ENCODE data around the gene PIK3R6. TPM values are rescaled to one million over a fixed set of nuclear protein-coding genes. Genes with fewer than 3 reads are reported as not detected.
"Not testable (repeated sequence)": the region's sequence is repeated elsewhere in the genome, so short reads cannot be mapped to it uniquely, and the experiment has no call there.

Gene PIK3R6
- total and polyA plus RNA-seq, 2 of the 4 experiments (the other 2 are of a cell fraction): not detected

DNA sequence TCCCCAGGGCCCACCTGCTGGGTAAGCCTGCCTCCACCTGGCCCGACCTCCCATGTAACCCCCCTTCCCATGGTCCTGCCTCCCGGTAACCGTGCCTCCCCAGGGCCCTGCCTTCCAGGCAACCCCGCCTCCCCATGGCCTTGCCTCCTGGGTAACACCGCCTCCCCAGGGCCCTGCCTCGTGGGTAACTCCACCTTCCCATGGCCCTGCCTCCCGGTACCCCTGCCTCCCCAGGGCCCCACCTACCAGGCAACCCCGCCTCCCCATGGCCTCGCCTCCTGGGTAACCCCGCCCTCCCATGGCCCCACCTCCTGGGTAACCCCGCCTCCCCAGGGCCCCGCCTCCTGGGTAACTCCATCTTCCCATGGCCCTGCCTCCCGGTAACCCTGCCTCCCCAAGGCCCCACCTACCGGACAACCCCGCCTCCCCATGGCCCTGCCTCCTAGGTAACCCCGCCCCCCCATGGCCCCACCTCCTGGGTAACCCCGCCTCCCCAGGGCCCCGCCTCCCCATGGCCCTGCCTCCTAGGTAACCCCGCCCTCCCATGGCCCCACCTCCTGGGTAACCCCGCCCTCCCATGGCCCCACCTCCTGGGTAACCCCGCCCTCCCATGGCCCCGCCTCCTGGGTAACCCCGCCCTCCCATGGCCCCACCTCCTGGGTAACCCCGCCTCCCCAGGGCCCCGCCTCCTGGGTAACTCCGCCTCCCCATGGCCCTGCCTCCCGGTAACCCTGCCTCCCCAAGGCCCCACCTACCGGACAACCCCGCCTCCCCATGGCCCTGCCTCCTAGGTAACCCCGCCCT, 17.9 kb upstream of the PIK3R6 start:
- H3K79me1 ChIP-seq (ENCODE audit: low read depth in 1 of 2, low read length in 2 of 2); H2AK5ac ChIP-seq (ENCODE audit: low read depth, low read length); H2BK20ac ChIP-seq (ENCODE audit: low read depth, low read length); H3K9ac ChIP-seq (ENCODE audit: low read depth, low read length); H2AFZ ChIP-seq (replicated peaks; ENCODE audit: low read length, poor library complexity); H3K27ac ChIP-seq (ENCODE audit: insufficient read depth, low read length); CTCF ChIA-PET; H3K36me3 ChIP-seq (ENCODE audit: control insufficient read depth, insufficient read depth, low read length); H3K14ac ChIP-seq (replicated peaks; ENCODE audit: low read depth, low read length); H3K4ac ChIP-seq (ENCODE audit: low read depth, low read length); H4K91ac ChIP-seq (ENCODE audit: insufficient read depth, low read depth, low read length); H3K4me1 ChIP-seq (ENCODE audit: control insufficient read depth, insufficient read depth, low read length); H2BK15ac ChIP-seq (ENCODE audit: low read depth, low read length); dilution Hi-C loops (cut with HindIII; ENCODE audit: low sequenced_read_pairs, unreplicated experiment); H3K4me3 ChIP-seq (ENCODE audit: insufficient read depth, low read depth, low read length); H3K27me3 ChIP-seq (ENCODE audit: control insufficient read depth, insufficient read depth, low read length); H4K8ac ChIP-seq (ENCODE audit: low read depth in 2 of 2, low read length in 2 of 2); H3K9me1 ChIP-seq (ENCODE audit: insufficient read depth, low read length); intact Hi-C loops (cut with micrococcal nuclease); ATAC-seq (ENCODE audit: low read depth); H3K23ac ChIP-seq (ENCODE audit: low read depth, low read length); H3K56ac ChIP-seq (ENCODE audit: extremely low read depth, insufficient read depth, low read length); H3K18ac ChIP-seq (ENCODE audit: low read depth, low read length); H2AK9ac ChIP-seq (replicated peaks; ENCODE audit: low read depth, low read length, poor library complexity); in situ Hi-C loops (cut with MboI; ENCODE audit: low sequenced_read_pairs); H2BK120ac ChIP-seq (ENCODE audit: low read depth, low read length); H2BK5ac ChIP-seq (ENCODE audit: low read depth, low read length, poor library complexity, severe bottlenecking); DNase-seq; POLR2A ChIA-PET (ENCODE audit: unreplicated experiment); H3K9me3 ChIP-seq (ENCODE audit: control insufficient read depth, insufficient read depth, low read length); H4K20me1 ChIP-seq (ENCODE audit: insufficient read depth, low read length); BruUV-seq (replicated peaks); H3K4me2 ChIP-seq (ENCODE audit: low read depth, low read length); H4K5ac ChIP-seq (ENCODE audit: low read depth, low read length): not testable (repeated sequence)
- WGBS, 2 experiments (ENCODE audit: extremely low coverage in 2 of 2, insufficient read length in 1 of 2): 100% methylated on average over 2 of the region's 30 CpGs; no CpG with 5 or more reads in 1 of the 2 experiments
